Measurements from ENCODE around the gene ITPK1.

GRCh38 chr14:93076755-93077154 lies 39.0 kb downstream of the ITPK1 start:
- TF ChIP-seq EZH2 (optimal IDR thresholded peaks at IDR 0.05; ENCODE audit: low read depth, low read length) (no peak), CTCF (IDR thresholded peaks at IDR 0.05; ENCODE audit: low read length) (no peak)
